HCT116 (cell line): ENCODE data around the gene ZNF845. TPM values are rescaled to one million over a fixed set of nuclear protein-coding genes. Genes with fewer than 3 reads are reported as not detected.

Experiments used
- ATAC-seq: fragments of 200-7000 bp; cut with Tn5 transposase; 2 replicates; pipeline ENCODE4 v1.9.1; 2020; ENCODE audit warnings: mild to moderate bottlenecking, moderate library complexity
- BruUV-seq: library from RNA; stranded (reverse); fragments of 400-500 nt; replicated peaks from 2 replicates; lab custom pipeline; 2021; lab: Mats Ljungman, UMichigan
- CTCF ChIA-PET: fragments of 300-600 bp; sonication (Branson Sonifier 250); formaldehyde crosslinking; loops from one replicate; lab custom pipeline; 2021; ENCODE audit warnings: antibody characterized with exemption; lab: Charles Lee
- POLR2A ChIA-PET: fragments of 300-600, 350-600 bp; sonication (Branson Sonifier 250); formaldehyde crosslinking; loops from one replicate; lab custom pipeline; 2021; ENCODE audit warnings: antibody characterized with exemption; lab: Charles Lee
- RAD21 ChIA-PET, 2 experiments: fragments of 300-600 bp; sonication (Branson Sonifier 250); formaldehyde crosslinking; loops; one replicate each; lab custom pipeline; 2023; ENCODE audit warnings: low total read pairs in 2 of 2; ENCODE audit not compliant: uncharacterized antibody in 2 of 2, unreplicated experiment in 2 of 2, low non-redundant PET in 1 of 2; lab: Charles Lee
- DNase-seq: peaks from one replicate; pipeline ENCODE4 v3.0.0-alpha.2; 2010; ENCODE audit warnings: low read depth, low spot score
- H2AFZ ChIP-seq: fragments of 200-600 bp; shearing (Covaris generic), sonication (generic); 2 replicates; pipeline ENCODE4 v1.6.1; 2017; ENCODE audit warnings: low read depth, mixed run types, mixed read lengths, antibody characterized with exemption, low read length; ENCODE audit not compliant: poor library complexity, severe bottlenecking
- H3K27ac ChIP-seq: 2 replicates; pipeline ENCODE4 v1.5.1; 2012; ENCODE audit warnings: low read depth, low read length
- H3K27me3 ChIP-seq: fragments of 200-600 bp; sonication (generic); 2 replicates; pipeline ENCODE4 v1.6.1; 2016; ENCODE audit warnings: mixed run types, low read length, mixed read lengths; ENCODE audit not compliant: insufficient read depth
- H3K36me3 ChIP-seq, 2 experiments: fragments of 200-500 bp in 1 of 2; fragments of 200-600 bp in 1 of 2; sonication (Bioruptor generic) in 1 of 2; sonication (generic) in 1 of 2; 2 replicates each; pipeline versions ENCODE4 v1.5.1 to v1.6.1; 2014 to 2016; ENCODE audit warnings: low read length in 2 of 2, inconsistent platforms in 1 of 2, mixed read lengths in 1 of 2, mixed run types in 1 of 2; ENCODE audit not compliant: insufficient read depth in 2 of 2, control insufficient read depth in 1 of 2
- H3K4me1 ChIP-seq, 2 experiments: fragments of 200-600 bp in 1 of 2; sonication (generic) in 1 of 2; 2 replicates each; pipeline versions ENCODE4 v1.5.1 to v1.6.1; 2012 to 2017; ENCODE audit warnings: low read length in 2 of 2, inconsistent platforms in 1 of 2, mild to moderate bottlenecking in 1 of 2, mixed read lengths in 1 of 2, mixed run types in 1 of 2, moderate library complexity in 1 of 2; ENCODE audit not compliant: insufficient read depth in 2 of 2, control insufficient read depth in 1 of 2
- H3K4me2 ChIP-seq: fragments of 200-600 bp; sonication (generic); 2 replicates; pipeline ENCODE4 v1.6.1; 2017; ENCODE audit warnings: mixed run types, low read length, mixed read lengths
- H3K4me3 ChIP-seq, 2 experiments: fragments of 200-600 bp in 1 of 2; sonication (generic) in 1 of 2; replicated peaks in 1 of 2; 2 replicates each; pipeline ENCODE4 v1.5.1; 2011 to 2016; ENCODE audit warnings: low read length in 2 of 2, control low read depth in 1 of 2, low read depth in 1 of 2, mild to moderate bottlenecking in 1 of 2, mixed read lengths in 1 of 2, mixed run types in 1 of 2
- H3K79me2 ChIP-seq: fragments of 200-600 bp; sonication (generic); 2 replicates; pipeline ENCODE4 v1.6.1; 2017; ENCODE audit warnings: mild to moderate bottlenecking, mixed run types, low read length, moderate library complexity, mixed read lengths; ENCODE audit not compliant: insufficient read depth
- H3K9ac ChIP-seq: fragments of 200-600 bp; sonication (generic); 2 replicates; pipeline ENCODE4 v1.6.1; 2016; ENCODE audit warnings: low read length, mixed read lengths
- H3K9me2 ChIP-seq: fragments of 200-600 bp; sonication (generic), shearing (Covaris generic); 2 replicates; pipeline ENCODE4 v1.6.1; 2017; ENCODE audit warnings: mixed run types, mild to moderate bottlenecking, moderate library complexity; ENCODE audit not compliant: insufficient read depth
- H3K9me3 ChIP-seq, 2 experiments: fragments of 200-500 bp in 1 of 2; fragments of 200-600 bp in 1 of 2; sonication (Bioruptor generic) in 1 of 2; sonication (generic) in 1 of 2; 2 replicates each; pipeline ENCODE4 v1.6.1; 2014 to 2017; ENCODE audit warnings: low read length in 2 of 2, mixed read lengths in 2 of 2, inconsistent platforms in 1 of 2, low read depth in 1 of 2, mild to moderate bottlenecking in 1 of 2, mixed run types in 1 of 2, moderate library complexity in 1 of 2; ENCODE audit not compliant: control insufficient read depth in 1 of 2, insufficient read depth in 1 of 2
- H4K20me1 ChIP-seq: fragments of 200-600 bp; sonication (generic), shearing (Covaris generic); 2 replicates; pipeline ENCODE4 v1.6.1; 2017; ENCODE audit warnings: mixed run types, mild to moderate bottlenecking, moderate library complexity; ENCODE audit not compliant: insufficient read depth
- CBX3 ChIP-seq: IDR thresholded peaks from 2 replicates; pipeline ENCODE4 v1.6.1; 2012; ENCODE audit warnings: low read depth
- CEBPB ChIP-seq: IDR thresholded peaks from 2 replicates; pipeline ENCODE4 v1.6.1; 2012; ENCODE audit warnings: low read depth
- EGR1 ChIP-seq: IDR thresholded peaks from 2 replicates; pipeline ENCODE4 v1.6.1; 2012; ENCODE audit warnings: low read depth
- ELF1 ChIP-seq: IDR thresholded peaks from 2 replicates; pipeline ENCODE4 v1.6.1; 2012; ENCODE audit warnings: low read depth, borderline replicate concordance
- EZH2 ChIP-seq: fragments of 200-600 bp; sonication (generic); IDR thresholded peaks from 2 replicates; pipeline ENCODE4 v1.6.1; 2017; ENCODE audit warnings: antibody characterized with exemption, mixed run types
- FOSL1 ChIP-seq: IDR thresholded peaks from 2 replicates; pipeline ENCODE4 v1.6.1; 2012; ENCODE audit warnings: low read depth
- RAD21 ChIP-seq: IDR thresholded peaks from 2 replicates; pipeline ENCODE4 v1.6.1; 2012; ENCODE audit warnings: low read depth, mild to moderate bottlenecking
- SIN3A ChIP-seq: IDR thresholded peaks from 2 replicates; pipeline ENCODE4 v1.6.1; 2012; ENCODE audit warnings: low read depth
- ZFX ChIP-seq: fragments of 450-650 bp; IDR thresholded peaks from 2 replicates; pipeline ENCODE4 v1.6.1; 2017
- ZNF274 ChIP-seq: fragments of 200-500 bp; sonication (Bioruptor generic); IDR thresholded peaks from 2 replicates; pipeline ENCODE4 v1.6.1; 2014; ENCODE audit warnings: mild to moderate bottlenecking, low read depth, low read length, inconsistent platforms
- intact Hi-C: fragments of 100-400 bp; cut with micrococcal nuclease; formaldehyde crosslinking; loops from 2 replicates; pipeline ENCODE4 v1.10.0; 2022
- total RNA-seq: library from RNA; stranded (reverse); gene quantifications from one replicate; pipeline ENCODE4 v1.2.1, GENCODE V29; 2021; ENCODE audit not compliant: unreplicated experiment
- TF ChIP-seq, protein P1 (sequence below), 3 experiments: fragments of 200-600 bp in 1 of 3; sonication (generic) in 1 of 3; IDR thresholded peaks in 2 of 3; conservative IDR thresholded peaks in 1 of 3; 2 replicates each; pipeline ENCODE4 v1.5.1; 2012 to 2017; ENCODE audit warnings: low read depth in 2 of 3, low read length in 2 of 3, antibody characterized with exemption in 1 of 3, borderline replicate concordance in 1 of 3, control low read depth in 1 of 3, mild to moderate bottlenecking in 1 of 3, mixed read lengths in 1 of 3, mixed run types in 1 of 3, moderate library complexity in 1 of 3; ENCODE audit not compliant: insufficient read depth in 1 of 3
- TF ChIP-seq, protein P2 (sequence below): IDR thresholded peaks from 2 replicates; pipeline ENCODE4 v1.6.1; 2012
- TF ChIP-seq, protein P3 (sequence below): IDR thresholded peaks from 2 replicates; pipeline ENCODE4 v1.6.1; 2012

The ZNF845 gene
- total RNA-seq, 1 experiment from 2014 or later = 5.4 TPM

DNA sequence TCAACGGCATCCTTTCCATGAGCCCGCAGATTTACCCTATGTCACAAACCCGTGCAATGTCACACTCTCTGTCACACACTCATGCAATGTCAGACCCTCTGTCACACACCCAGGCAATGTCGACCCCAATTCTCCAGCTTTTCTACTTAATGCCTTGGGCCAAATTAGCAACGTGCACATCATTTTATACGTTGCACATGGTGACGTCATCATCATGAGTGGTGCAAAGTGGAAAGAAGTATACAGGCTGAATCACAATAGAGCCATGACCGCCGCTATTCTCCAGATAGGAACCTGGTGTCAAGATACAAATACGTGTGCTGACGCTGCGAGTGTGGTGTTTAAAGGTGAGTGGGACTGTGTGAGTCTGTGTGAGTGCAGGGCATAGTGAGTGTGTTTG, 21.7 kb upstream of the ZNF845 start (continued):
- TF ChIP-seq, protein P1, sequence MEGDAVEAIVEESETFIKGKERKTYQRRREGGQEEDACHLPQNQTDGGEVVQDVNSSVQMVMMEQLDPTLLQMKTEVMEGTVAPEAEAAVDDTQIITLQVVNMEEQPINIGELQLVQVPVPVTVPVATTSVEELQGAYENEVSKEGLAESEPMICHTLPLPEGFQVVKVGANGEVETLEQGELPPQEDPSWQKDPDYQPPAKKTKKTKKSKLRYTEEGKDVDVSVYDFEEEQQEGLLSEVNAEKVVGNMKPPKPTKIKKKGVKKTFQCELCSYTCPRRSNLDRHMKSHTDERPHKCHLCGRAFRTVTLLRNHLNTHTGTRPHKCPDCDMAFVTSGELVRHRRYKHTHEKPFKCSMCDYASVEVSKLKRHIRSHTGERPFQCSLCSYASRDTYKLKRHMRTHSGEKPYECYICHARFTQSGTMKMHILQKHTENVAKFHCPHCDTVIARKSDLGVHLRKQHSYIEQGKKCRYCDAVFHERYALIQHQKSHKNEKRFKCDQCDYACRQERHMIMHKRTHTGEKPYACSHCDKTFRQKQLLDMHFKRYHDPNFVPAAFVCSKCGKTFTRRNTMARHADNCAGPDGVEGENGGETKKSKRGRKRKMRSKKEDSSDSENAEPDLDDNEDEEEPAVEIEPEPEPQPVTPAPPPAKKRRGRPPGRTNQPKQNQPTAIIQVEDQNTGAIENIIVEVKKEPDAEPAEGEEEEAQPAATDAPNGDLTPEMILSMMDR (IDR thresholded peaks at IDR 0.05 in 2 of 3, conservative IDR thresholded peaks at IDR 0.05 in 1 of 3; ENCODE audit: borderline replicate concordance in 1 of 3, insufficient read depth in 1 of 3, low read depth in 2 of 3, low read length in 2 of 3) = no peak
- TF ChIP-seq CEBPB = no peak
- TF ChIP-seq SIN3A = no peak
- no peak for TF ChIP-seq ZNF274
- no peak for TF ChIP-seq EGR1
- TF ChIP-seq, protein P2, sequence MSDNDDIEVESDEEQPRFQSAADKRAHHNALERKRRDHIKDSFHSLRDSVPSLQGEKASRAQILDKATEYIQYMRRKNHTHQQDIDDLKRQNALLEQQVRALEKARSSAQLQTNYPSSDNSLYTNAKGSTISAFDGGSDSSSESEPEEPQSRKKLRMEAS = no peak
- TF ChIP-seq RAD21 = no peak
- TF ChIP-seq ELF1 = no peak

DNA sequence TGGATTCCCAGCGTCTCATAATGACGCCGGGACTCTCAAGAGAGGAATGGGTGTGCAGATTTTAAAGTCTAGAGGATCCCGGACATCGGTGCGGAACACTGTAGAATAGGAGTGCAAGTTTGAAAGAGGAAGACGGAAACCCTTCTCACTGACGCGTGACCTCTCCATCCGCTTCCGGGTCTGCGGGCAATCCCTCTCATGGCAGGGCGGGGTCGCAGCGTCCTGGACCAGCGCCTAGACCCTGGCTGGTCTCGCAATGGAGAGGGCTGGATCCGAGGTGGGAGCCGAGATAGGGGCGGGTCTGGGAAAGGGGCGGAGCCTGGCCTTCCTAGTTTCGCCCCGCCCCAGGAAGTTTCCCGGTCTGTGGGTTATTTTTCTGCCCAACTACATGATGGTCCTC, 4.6 kb upstream of the ZNF845 start:
- H3K9me3 ChIP-seq = no peaks in the 10 kb centered on the region; a peak in 1 of 4 replicates
- H3K4me3 ChIP-seq = no peak overlapping the region
- no peak overlapping the region for H2AFZ ChIP-seq
- H3K79me2 ChIP-seq = peaks cover 1% of the 10 kb centered on the region; the same call in 1 of the 2 replicates
- H3K27me3 ChIP-seq = no peaks in the 10 kb centered on the region
- ChIA-PET POLR2A (no interaction called here), RAD21 (no interaction called here), CTCF (no interaction called here)
- H4K20me1 ChIP-seq = no peaks in the 10 kb centered on the region
- DNase-seq = no peak
- no peak overlapping the region for H3K4me2 ChIP-seq
- intact Hi-C loops = no loop called here
- BruUV-seq = no TSS peak
- peaks cover 0 to 5% of the 10 kb centered on the region in 2 experiments; a peak in 1 of 4 replicates for H3K4me1 ChIP-seq
- no peaks in the 10 kb centered on the region for H3K36me3 ChIP-seq
- H3K27ac ChIP-seq = no peak overlapping the region
- ATAC-seq = no peak
- no peaks in the 10 kb centered on the region for H3K9me2 ChIP-seq
- TF ChIP-seq FOSL1 = no peak
- no peak for TF ChIP-seq RAD21
- TF ChIP-seq, protein P3, sequence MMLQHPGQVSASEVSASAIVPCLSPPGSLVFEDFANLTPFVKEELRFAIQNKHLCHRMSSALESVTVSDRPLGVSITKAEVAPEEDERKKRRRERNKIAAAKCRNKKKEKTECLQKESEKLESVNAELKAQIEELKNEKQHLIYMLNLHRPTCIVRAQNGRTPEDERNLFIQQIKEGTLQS = no peak
- TF ChIP-seq ZFX = no peak
- no peak for TF ChIP-seq CBX3
- TF ChIP-seq EZH2 = no peak
- TF ChIP-seq SIN3A = no peak
- no peak for TF ChIP-seq ELF1
- TF ChIP-seq, all 23 proteins: peak for 0
- no peak overlapping the region for H3K9ac ChIP-seq
